Tibial nerve (tissue), 4 donors: ENCODE measurements around the gene BBS5. TPM values are rescaled to one million over a fixed set of nuclear protein-coding genes. Genes with fewer than 3 reads are reported as not detected.
A peak's percentile ranks its signal among the peaks of the same experiment; 100 is the strongest.

Source experiments
- DNase-seq, 2 donors: peaks; one replicate each; pipeline ENCODE4 v3.0.0-alpha.2; 2019; ENCODE audit warnings: low spot score in 2 of 2
- H3K27ac ChIP-seq, 4 donors: fragments of 200-600 bp; sonication (generic) in 3 of 4; one replicate each; pipeline ENCODE4 v1.5.1; 2017 to 2019; ENCODE audit warnings: mild to moderate bottlenecking in 1 of 4
- H3K27me3 ChIP-seq, 2 donors: fragments of 200-600 bp; sonication (generic) in 1 of 2; one replicate each; pipeline versions ENCODE4 v1.5.1 to v1.6.0; 2017 to 2019
- H3K36me3 ChIP-seq, 3 donors: fragments of 200-600 bp; sonication (generic); one replicate each; pipeline ENCODE4 v1.5.1; 2018 to 2019
- H3K4me1 ChIP-seq, 4 donors: fragments of 200-600 bp; sonication (generic) in 3 of 4; one replicate each; pipeline ENCODE4 v1.5.1; 2017 to 2019
- H3K4me3 ChIP-seq, 4 donors: fragments of 200-600 bp; sonication (generic) in 3 of 4; one replicate each; pipeline ENCODE4 v1.5.1; 2017 to 2019; ENCODE audit warnings: mild to moderate bottlenecking in 1 of 4, moderate library complexity in 1 of 4
- H3K9me3 ChIP-seq, 4 donors: fragments of 200-600 bp; sonication (generic) in 3 of 4; one replicate each; pipeline ENCODE4 v1.5.1; 2017 to 2019
- CTCF ChIP-seq, 5 experiments: fragments of 200-600 bp in 3 of 5; fragments of 450-650 bp in 2 of 5; sonication (generic) in 3 of 5; IDR thresholded peaks; one replicate each; pipeline ENCODE4 v1.5.1; 2016 to 2019; ENCODE audit warnings: antibody characterized with exemption in 5 of 5, mild to moderate bottlenecking in 3 of 5, moderate library complexity in 2 of 5
- EP300 ChIP-seq, 2 donors: sonication (generic); formaldehyde crosslinking; IDR thresholded peaks; one replicate each; pipeline ENCODE4 v1.6.1; 2017; ENCODE audit warnings: antibody characterized with exemption in 2 of 2, mild to moderate bottlenecking in 1 of 2
- POLR2A ChIP-seq, 2 donors: fragments of 450-650 bp; IDR thresholded peaks; one replicate each; pipeline ENCODE4 v1.6.1; 2017; ENCODE audit warnings: antibody characterized with exemption in 2 of 2, mild to moderate bottlenecking in 2 of 2, moderate library complexity in 2 of 2
- WGBS, 2 donors: methylation state at CpG; one replicate each; pipeline ENCODE4 v1.1.5; 2018; 5-methylcytosine and 5-hydroxymethylcytosine counted together
- total RNA-seq, 4 donors: library from RNA; depleted of rRNA; stranded (reverse); fragments of >200 nt; gene quantifications; one replicate each; pipeline ENCODE4 v1.1.0, GENCODE V29; 2016

Gene BBS5
- total RNA-seq, 4 donors from 2014 or later = 14.4 to 21.6 (median 18.8) TPM

GRCh38 chr2:169472249-169472648 is 7.0 kb upstream of the BBS5 start:
- no peaks in the 10 kb centered on the region for H3K36me3 ChIP-seq
- no peak overlapping the region for H3K4me3 ChIP-seq
- no peak overlapping the region for H3K27ac ChIP-seq
- no peaks in the 10 kb centered on the region for H3K4me1 ChIP-seq
- no peaks in the 10 kb centered on the region for H3K27me3 ChIP-seq
- no peak for TF ChIP-seq EP300 (IDR thresholded peaks at IDR 0.05)
- TF ChIP-seq CTCF (IDR thresholded peaks at IDR 0.05) = no peak
- TF ChIP-seq POLR2A (IDR thresholded peaks at IDR 0.05) = no peak
- no peaks in the 10 kb centered on the region for H3K9me3 ChIP-seq
- 68 to 73% methylated on average over 1 of the region's 1 CpG for WGBS, 2 donors
- DNase-seq = no peak

GRCh38 chr2:169476459-169476858 is 2.8 kb upstream of the BBS5 start:
- H3K27me3 ChIP-seq = no peaks in the 10 kb centered on the region
- no peak overlapping the region for H3K27ac ChIP-seq
- no peaks in the 10 kb centered on the region for H3K9me3 ChIP-seq
- TF ChIP-seq EP300 (IDR thresholded peaks at IDR 0.05) = no peak
- no peak for TF ChIP-seq CTCF (IDR thresholded peaks at IDR 0.05)
- TF ChIP-seq POLR2A (IDR thresholded peaks at IDR 0.05) = no peak
- H3K4me3 ChIP-seq = no peak overlapping the region
- no peak for DNase-seq
- 76 to 83% methylated on average over 3 of the region's 3 CpGs for WGBS, 2 donors
- no peaks in the 10 kb centered on the region for H3K36me3 ChIP-seq
- H3K4me1 ChIP-seq = peaks cover 0 to 23% (median 10%) of the 10 kb centered on the region in 4 donors

GRCh38 chr2:169478339-169478738 is 955 bp upstream of the BBS5 start:
- H3K27me3 ChIP-seq = no peaks in the 10 kb centered on the region
- peaks cover 0 to 25% (median 10%) of the 10 kb centered on the region in 4 donors for H3K4me1 ChIP-seq
- no peak for DNase-seq
- peaks cover 0 to 9% (median 0%) of the 10 kb centered on the region in 3 donors for H3K36me3 ChIP-seq
- TF ChIP-seq EP300 (IDR thresholded peaks at IDR 0.05) (peak in 1 of 2 donors; percentile 77), CTCF (IDR thresholded peaks at IDR 0.05) (no peak)
- peak overlapping the region; percentile 12 to 85 (median 76) for H3K27ac ChIP-seq
- WGBS, 2 donors = 25 to 44% methylated on average over 3 of the region's 3 CpGs
- peak overlapping the region in 2 of 4 donors; percentile 61 to 78 for H3K4me3 ChIP-seq
- no peaks in the 10 kb centered on the region for H3K9me3 ChIP-seq

GRCh38 chr2:169478745-169479256 is 493 bp upstream of the BBS5 start:
- WGBS, 2 donors = 62 to 65% methylated on average over 14 of the region's 14 CpGs
- H3K9me3 ChIP-seq = no peaks in the 10 kb centered on the region
- no peak for DNase-seq
- peak overlapping the region; percentile 42 to 78 (median 66) for H3K4me3 ChIP-seq
- no peaks in the 10 kb centered on the region for H3K27me3 ChIP-seq
- H3K27ac ChIP-seq = peak overlapping the region; percentile 12 to 85 (median 76)
- TF ChIP-seq CTCF (IDR thresholded peaks at IDR 0.05) (no peak), POLR2A (IDR thresholded peaks at IDR 0.05) (no peak), EP300 (IDR thresholded peaks at IDR 0.05) (no peak)
- peaks cover 0 to 25% (median 10%) of the 10 kb centered on the region in 4 donors for H3K4me1 ChIP-seq
- H3K36me3 ChIP-seq = peaks cover 0 to 14% (median 0%) of the 10 kb centered on the region in 3 donors

- 30% methylated on average over 9 of the region's 9 CpGs for WGBS, 2 donors
- no peak for DNase-seq
- Histone ChIP-seq H3K4me3 (peak overlapping the region; percentile 42 to 78 (median 66)), H3K27ac (peak overlapping the region; percentile 0 to 85 (median 76)), H3K4me1 (peaks cover 0 to 25% (median 10%) of the 10 kb centered on the region in 4 donors), H3K27me3 (no peaks in the 10 kb centered on the region), H3K36me3 (peaks cover 0 to 27% (median 0%) of the 10 kb centered on the region in 3 donors), H3K9me3 (no peaks in the 10 kb centered on the region)
- TF ChIP-seq POLR2A (IDR thresholded peaks at IDR 0.05) (no peak), CTCF (IDR thresholded peaks at IDR 0.05) (no peak), EP300 (IDR thresholded peaks at IDR 0.05) (no peak)
Observed at GRCh38 chr2:169480079-169480465, 778 bp downstream of the BBS5 start.
